K562 (cell line): ENCODE data around the gene MXRA7. TPM values are rescaled to one million over a fixed set of nuclear protein-coding genes. Genes with fewer than 3 reads are reported as not detected.

Source experiments
- CBFA2T2 ChIP-seq: fragments of 450-650 bp; conservative IDR thresholded peaks from 2 replicates; pipeline ENCODE4 v1.6.1; 2017; ENCODE audit warnings: mild to moderate bottlenecking
- CHAMP1 ChIP-seq: fragments of 450-650 bp; IDR thresholded peaks from 2 replicates; pipeline ENCODE4 v1.6.1; 2016; ENCODE audit warnings: mild to moderate bottlenecking
- E2F1 ChIP-seq: sonication (generic); formaldehyde crosslinking; IDR thresholded peaks from 2 replicates; pipeline ENCODE4 v1.8.1; 2023; ENCODE audit warnings: mild to moderate bottlenecking, missing genetic modification reagents, moderate library complexity
- E2F6 ChIP-seq, 2 experiments: IDR thresholded peaks; 2 replicates each; pipeline ENCODE4 v1.6.1; 2011; ENCODE audit warnings: borderline replicate concordance in 1 of 2, control low read depth in 1 of 2, low read depth in 1 of 2, low read length in 1 of 2, mild to moderate bottlenecking in 1 of 2, mixed read lengths in 1 of 2, moderate library complexity in 1 of 2; ENCODE audit not compliant: insufficient read depth in 1 of 2, insufficient read length in 1 of 2, poor library complexity in 1 of 2, severe bottlenecking in 1 of 2; ENCODE audit errors: extremely low read depth in 1 of 2
- EP300 ChIP-seq: IDR thresholded peaks from 2 replicates; pipeline ENCODE4 v1.6.1; 2012; ENCODE audit warnings: low read length, improper control_type of control experiment
- RBM17 ChIP-seq: fragments of 200-400 bp; formaldehyde crosslinking; IDR thresholded peaks from 2 replicates; pipeline ENCODE4 v1.6.1; 2017; ENCODE audit warnings: low read depth, mild to moderate bottlenecking, low read length, borderline replicate concordance
- WHSC1 ChIP-seq: IDR thresholded peaks from one replicate; pipeline ENCODE4 v1.6.1; 2012; ENCODE audit warnings: low read length, control low read depth, inconsistent platforms
- XRCC5 ChIP-seq: fragments of 200-400 bp; formaldehyde crosslinking; IDR thresholded peaks from 2 replicates; pipeline ENCODE4 v1.6.1; 2017; ENCODE audit warnings: low read depth, mild to moderate bottlenecking, low read length
- ZNF592 ChIP-seq: fragments of 450-650 bp; IDR thresholded peaks from 2 replicates; pipeline ENCODE4 v1.6.1; 2017; ENCODE audit warnings: antibody characterized with exemption, mild to moderate bottlenecking
- polyA plus RNA-seq, 8 experiments: library from polyadenylated mRNA; depleted of rRNA in 4 of 8; stranded (reverse) in 5 of 8; unstranded in 3 of 8; fragments of >200 nt; fragmentation: Nextera tagmentation in 2 of 8; fragmentation: Illumina TruSeq in 1 of 8; extraction: Ambion mirVana in 2 of 8; extraction: Trizol in 1 of 8; gene quantifications; 2 replicates each; pipeline versions ENCODE4 v1.2.1 to v1.2.3, GENCODE V29; 2011 to 2014; ENCODE audit warnings: inconsistent platforms in 1 of 8, missing spikeins in 1 of 8
- total RNA-seq, 7 experiments: library from RNA; depleted of rRNA in 6 of 7; stranded (reverse); fragments of >200 nt in 6 of 7; fragmentation: Illumina TruSeq in 2 of 7; extraction: Trizol in 2 of 7; gene quantifications; 2 replicates each; pipeline versions ENCODE4 v1.2.1 to v1.2.3, GENCODE V29; 2011 to 2021; ENCODE audit warnings: low replicate concordance in 1 of 7

The MXRA7 gene
- total and polyA plus RNA-seq, 9 of the 15 experiments (the other 6 are each of a cell fraction or from before 2014, with no cell fraction given), result 2.6 to 38.4 (median 14.3) TPM

- TF ChIP-seq E2F6 (IDR thresholded peaks at IDR 0.05; ENCODE audit: borderline replicate concordance in 1 of 2, extremely low read depth in 1 of 2, insufficient read depth in 1 of 2, insufficient read length in 1 of 2, low read depth in 1 of 2, low read length in 1 of 2, poor library complexity in 1 of 2, severe bottlenecking in 1 of 2), result no peak
- no peak for TF ChIP-seq CHAMP1
- TF ChIP-seq ZNF592, result peak; percentile 63; the same call in 1 of the 2 replicates
- TF ChIP-seq EP300, result peak; percentile 89
- TF ChIP-seq RBM17, result no peak
- TF ChIP-seq E2F1 (CRISPR knock-in tag), result no peak
- TF ChIP-seq XRCC5, result no peak
- no peak for TF ChIP-seq WHSC1
- peak; percentile 55; the same call in 1 of the 2 replicates for TF ChIP-seq CBFA2T2
Measured at GRCh38 chr17:76659928-76660655, 50.7 kb downstream of the MXRA7 start (continued).
